SU-DHL-6 (cell line): Measurements from ENCODE around the gene INPP4B.

Experiments used
- H2AFZ ChIP-seq: fragments of 200-600 bp; sonication (generic); 2 replicates; pipeline ENCODE4 v1.6.1; 2014; ENCODE audit warnings: low read depth, mild to moderate bottlenecking, moderate library complexity, mixed read lengths, antibody characterized with exemption, low read length; ENCODE audit not compliant: severe bottlenecking
- H3F3A ChIP-seq: fragments of 200-600 bp; shearing (Covaris generic); 2 replicates; pipeline ENCODE4 v1.6.0; 2016; ENCODE audit warnings: antibody characterized with exemption, mild to moderate bottlenecking; ENCODE audit not compliant: insufficient read depth
- H3K27ac ChIP-seq: fragments of 200-600 bp; sonication (generic); 2 replicates; pipeline ENCODE4 v1.5.1; 2016; ENCODE audit warnings: low read depth, mild to moderate bottlenecking, low read length, moderate library complexity, mixed read lengths
- H3K27me3 ChIP-seq: fragments of 200-600 bp; sonication (generic), shearing (Covaris generic); 2 replicates; pipeline ENCODE4 v1.6.0; 2014; ENCODE audit warnings: mild to moderate bottlenecking, low read length
- H3K36me3 ChIP-seq: fragments of 200-600 bp; sonication (generic); 2 replicates; pipeline ENCODE4 v1.6.1; 2014; ENCODE audit warnings: mild to moderate bottlenecking, low read length, mixed read lengths
- H3K4me2 ChIP-seq: fragments of 300-600, 200-600 bp; shearing (Covaris generic), sonication (generic); 2 replicates; pipeline ENCODE4 v1.6.0; 2014; ENCODE audit warnings: low read length, low read depth, mild to moderate bottlenecking; ENCODE audit not compliant: poor library complexity, severe bottlenecking
- H3K4me3 ChIP-seq: fragments of 200-600 bp; sonication (generic); 2 replicates; pipeline ENCODE4 v1.5.1; 2014; ENCODE audit warnings: antibody characterized with exemption, low read length, mild to moderate bottlenecking, mixed read lengths; ENCODE audit not compliant: insufficient read depth, poor library complexity, severe bottlenecking
- H3K79me2 ChIP-seq: fragments of 200-600 bp; sonication (generic); 2 replicates; pipeline ENCODE4 v1.6.1; 2014; ENCODE audit warnings: mild to moderate bottlenecking, low read length, moderate library complexity; ENCODE audit not compliant: insufficient read depth
- H3K9ac ChIP-seq: fragments of 200-600 bp; sonication (generic); 2 replicates; pipeline ENCODE4 v1.7.0; 2014; ENCODE audit warnings: mild to moderate bottlenecking, low read length
- H3K9me2 ChIP-seq: fragments of 200-600 bp; sonication (generic); replicated peaks from 2 replicates; pipeline ENCODE4 v1.6.1; 2014; ENCODE audit warnings: low read length; ENCODE audit not compliant: insufficient read depth
- H3K9me3 ChIP-seq: fragments of 200-600 bp; sonication (generic); 2 replicates; pipeline ENCODE4 v1.6.1; 2014; ENCODE audit warnings: low read length, mixed read lengths; ENCODE audit not compliant: insufficient read depth
- H4K20me1 ChIP-seq: fragments of 200-600 bp; sonication (generic); 2 replicates; pipeline ENCODE4 v1.6.1; 2014; ENCODE audit warnings: low read depth, mild to moderate bottlenecking, antibody characterized with exemption, low read length, moderate library complexity, mixed read lengths
- CTCF ChIP-seq: fragments of 200-600 bp; sonication (generic); IDR thresholded peaks from one replicate; pipeline ENCODE4 v1.5.1; 2017; ENCODE audit warnings: antibody characterized with exemption, mild to moderate bottlenecking, low read length, moderate library complexity; ENCODE audit not compliant: insufficient read depth, poor library complexity, severe bottlenecking
- EZH2phosphoT487 ChIP-seq: fragments of 200-600 bp; sonication (generic), shearing (Covaris generic); conservative IDR thresholded peaks from 2 replicates; pipeline ENCODE4 v1.6.1; 2018; ENCODE audit warnings: mild to moderate bottlenecking, antibody characterized with exemption, low read length, moderate library complexity, mixed read lengths

The INPP4B gene

GRCh38 chr4:142036795-142037583 lies 809.1 kb downstream of the INPP4B start:
- Histone ChIP-seq H3K36me3 (no peaks in the 10 kb centered on the region), H3K9me3 (no peaks in the 10 kb centered on the region), H3K27me3 (no peaks in the 10 kb centered on the region), H3F3A (no peaks in the 10 kb centered on the region), H3K9me2 (no peaks in the 10 kb centered on the region), H3K9ac (no peak overlapping the region), H3K79me2 (no peaks in the 10 kb centered on the region), H2AFZ (no peak overlapping the region), H4K20me1 (no peaks in the 10 kb centered on the region), H3K4me3 (no peak overlapping the region), H3K27ac (no peak overlapping the region), H3K4me2 (no peak overlapping the region)
- TF ChIP-seq EZH2phosphoT487 (no peak), CTCF (no peak)

DNA sequence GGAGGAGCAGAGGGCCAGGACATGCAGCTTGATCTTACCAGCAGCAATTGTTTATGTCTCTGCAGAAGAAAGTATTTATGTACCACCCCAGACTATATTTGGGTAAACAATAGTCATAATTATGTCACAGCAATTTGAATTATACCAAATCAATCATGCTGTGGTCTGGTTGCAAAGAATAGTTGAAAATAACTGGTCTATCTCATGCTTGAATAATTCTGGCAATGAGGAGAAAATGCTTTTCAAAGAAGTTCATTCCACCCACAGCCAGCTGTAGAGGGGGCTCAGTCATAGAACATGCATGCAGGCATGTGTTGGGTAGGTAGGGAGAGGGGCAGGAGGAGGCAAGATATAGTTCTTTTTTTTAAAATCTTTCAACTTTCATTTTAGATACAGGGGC lies 810.5 kb downstream of the INPP4B start:
- Histone ChIP-seq H3K9ac (no peak overlapping the region), H3K27ac (no peak overlapping the region), H3K4me2 (no peak overlapping the region), H3K27me3 (no peaks in the 10 kb centered on the region), H3K9me2 (no peaks in the 10 kb centered on the region), H3K79me2 (no peaks in the 10 kb centered on the region), H4K20me1 (no peaks in the 10 kb centered on the region), H3K36me3 (no peaks in the 10 kb centered on the region), H3K9me3 (no peaks in the 10 kb centered on the region), H2AFZ (no peak overlapping the region), H3K4me3 (no peak overlapping the region), H3F3A (no peaks in the 10 kb centered on the region)
- TF ChIP-seq EZH2phosphoT487: no peak
- no peak for TF ChIP-seq CTCF

GRCh38 chr4:142034101-142034500 lies 812.0 kb downstream of the INPP4B start:
- no peak for TF ChIP-seq EZH2phosphoT487
- Histone ChIP-seq H3K4me2 (no peak overlapping the region), H3F3A (no peaks in the 10 kb centered on the region), H3K9ac (no peak overlapping the region), H2AFZ (no peak overlapping the region), H3K79me2 (no peaks in the 10 kb centered on the region), H4K20me1 (no peaks in the 10 kb centered on the region), H3K36me3 (no peaks in the 10 kb centered on the region), H3K9me3 (no peaks in the 10 kb centered on the region), H3K9me2 (no peaks in the 10 kb centered on the region), H3K4me3 (no peak overlapping the region), H3K27me3 (no peaks in the 10 kb centered on the region), H3K27ac (no peak overlapping the region)

DNA sequence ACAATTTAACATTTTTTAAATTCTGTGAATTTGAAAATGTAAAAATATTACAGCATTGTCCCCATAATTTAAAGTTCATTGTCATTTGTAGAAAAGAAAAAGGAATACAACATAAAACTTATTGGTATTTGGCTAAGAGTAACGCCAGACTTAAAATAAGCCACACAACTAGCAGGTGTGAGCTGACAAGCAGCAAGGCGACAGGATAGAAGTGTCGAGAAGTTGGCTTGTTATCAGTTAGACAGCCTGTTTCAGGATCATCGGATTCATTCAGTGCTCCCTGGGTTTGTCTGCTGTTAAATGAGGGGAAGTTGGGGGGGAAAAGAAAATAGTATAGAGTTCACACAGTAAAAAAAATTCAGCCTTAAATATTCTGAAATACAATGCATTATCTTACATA lies 816.1 kb downstream of the INPP4B start:
- Histone ChIP-seq H2AFZ (no peak overlapping the region), H3K36me3 (no peaks in the 10 kb centered on the region), H3K27ac (no peak overlapping the region), H3K9ac (no peak overlapping the region), H3K4me2 (no peak overlapping the region), H3K9me2 (no peaks in the 10 kb centered on the region), H3K27me3 (no peaks in the 10 kb centered on the region), H3K79me2 (no peaks in the 10 kb centered on the region), H3K4me3 (no peak overlapping the region), H4K20me1 (no peaks in the 10 kb centered on the region), H3F3A (no peaks in the 10 kb centered on the region), H3K9me3 (no peaks in the 10 kb centered on the region)
- TF ChIP-seq CTCF: no peak
- TF ChIP-seq EZH2phosphoT487: no peak
